ENCODE measurements around the gene KREMEN1. TPM values are rescaled to one million over a fixed set of nuclear protein-coding genes. Genes with fewer than 3 reads are reported as not detected.

Gene KREMEN1
- total RNA-seq, 1 donor from 2014 or later: 5.8 TPM

GRCh38 chr22:29124777-29125442 lies 52.1 kb downstream of the KREMEN1 start:
- no peak overlapping the region for H3K4me3 ChIP-seq (ENCODE audit: low read depth, low read length)
- DNase-seq (ENCODE audit: low read depth) (no peak), FAIRE-seq (no peak)
- no peaks in the 10 kb centered on the region for H3K27me3 ChIP-seq (ENCODE audit: control insufficient read depth, insufficient read depth, low read length)
- peaks cover 1% of the 10 kb centered on the region for H3K36me3 ChIP-seq (ENCODE audit: control insufficient read depth, insufficient read depth, low read length)
- TF ChIP-seq CTCF (IDR thresholded peaks at IDR 0.05; ENCODE audit: insufficient read depth, low read length, severe bottlenecking): no peak

GRCh38 chr22:29125443-29125778 lies 52.6 kb downstream of the KREMEN1 start:
- no peak for TF ChIP-seq CTCF (IDR thresholded peaks at IDR 0.05; ENCODE audit: insufficient read depth, low read length, severe bottlenecking)
- FAIRE-seq (no peak), DNase-seq (ENCODE audit: low read depth) (no peak)
- Histone ChIP-seq H3K4me3 (ENCODE audit: low read depth, low read length) (no peak overlapping the region), H3K27me3 (ENCODE audit: control insufficient read depth, insufficient read depth, low read length) (no peaks in the 10 kb centered on the region), H3K36me3 (ENCODE audit: control insufficient read depth, insufficient read depth, low read length) (peaks cover 1% of the 10 kb centered on the region)

GRCh38 chr22:29125844-29126243 lies 53.0 kb downstream of the KREMEN1 start:
- DNase-seq (ENCODE audit: low read depth) (no peak), FAIRE-seq (no peak)
- Histone ChIP-seq H3K4me3 (ENCODE audit: low read depth, low read length) (no peak overlapping the region), H3K36me3 (ENCODE audit: control insufficient read depth, insufficient read depth, low read length) (peaks cover 1% of the 10 kb centered on the region), H3K27me3 (ENCODE audit: control insufficient read depth, insufficient read depth, low read length) (no peaks in the 10 kb centered on the region)
- no peak for TF ChIP-seq CTCF (IDR thresholded peaks at IDR 0.05; ENCODE audit: insufficient read depth, low read length, severe bottlenecking)

GRCh38 chr22:29126670-29127395 lies 54.0 kb downstream of the KREMEN1 start:
- no peak overlapping the region for H3K4me3 ChIP-seq (ENCODE audit: low read depth, low read length)
- TF ChIP-seq CTCF (IDR thresholded peaks at IDR 0.05; ENCODE audit: insufficient read depth, low read length, severe bottlenecking): no peak
- no peaks in the 10 kb centered on the region for H3K27me3 ChIP-seq (ENCODE audit: control insufficient read depth, insufficient read depth, low read length)
- peaks cover 1% of the 10 kb centered on the region for H3K36me3 ChIP-seq (ENCODE audit: control insufficient read depth, insufficient read depth, low read length)
- FAIRE-seq (no peak), DNase-seq (ENCODE audit: low read depth) (no peak)

GRCh38 chr22:29128891-29129807 lies 56.3 kb downstream of the KREMEN1 start:
- H3K4me3 ChIP-seq (ENCODE audit: low read depth, low read length): no peak overlapping the region
- H3K27me3 ChIP-seq (ENCODE audit: control insufficient read depth, insufficient read depth, low read length): no peaks in the 10 kb centered on the region
- peaks cover 1% of the 10 kb centered on the region for H3K36me3 ChIP-seq (ENCODE audit: control insufficient read depth, insufficient read depth, low read length)
- DNase-seq (ENCODE audit: low read depth) (no peak), FAIRE-seq (no peak)
- TF ChIP-seq CTCF (IDR thresholded peaks at IDR 0.05; ENCODE audit: insufficient read depth, low read length, severe bottlenecking): no peak

All from bronchial epithelial cell (primary cell).